ENCODE measurements around the gene HEPACAM2.

HEPACAM2 gene

GRCh38 chr7:93188870-93189634 is 37.2 kb downstream of the HEPACAM2 start:
- DNase-seq, result no peak
- peaks cover 20% of the 10 kb centered on the region for H3K27me3 ChIP-seq (replicated peaks)
- no peak overlapping the region for H3K27ac ChIP-seq
- no peak overlapping the region for H3K4me3 ChIP-seq (ENCODE audit: low read depth, low read length)
- TF ChIP-seq CTCF (IDR thresholded peaks at IDR 0.05; ENCODE audit: low read depth, low read length, missing control alignments), result no peak
- no peaks in the 10 kb centered on the region for H3K36me3 ChIP-seq (replicated peaks)
- in situ Hi-C loops (cut with HindIII; ENCODE audit: low pct_ligation_motif_present, low sequenced_read_pairs), result no loop called here

GRCh38 chr7:93185303-93186027 is 40.8 kb downstream of the HEPACAM2 start:
- in situ Hi-C loops (cut with HindIII; ENCODE audit: low pct_ligation_motif_present, low sequenced_read_pairs), result no loop called here
- H3K27me3 ChIP-seq (replicated peaks), result peaks cover 7% of the 10 kb centered on the region
- H3K4me3 ChIP-seq (ENCODE audit: low read depth, low read length), result no peak overlapping the region
- peak overlapping the region; percentile 28 for H3K27ac ChIP-seq
- no peak for TF ChIP-seq CTCF (IDR thresholded peaks at IDR 0.05; ENCODE audit: low read depth, low read length, missing control alignments)
- no peaks in the 10 kb centered on the region for H3K36me3 ChIP-seq (replicated peaks)
- DNase-seq, result peak; percentile 51

- Histone ChIP-seq H3K27ac (no peak overlapping the region), H3K4me3 (ENCODE audit: low read depth, low read length) (no peak overlapping the region), H3K36me3 (replicated peaks) (no peaks in the 10 kb centered on the region), H3K27me3 (replicated peaks) (peaks cover 5% of the 10 kb centered on the region)
- in situ Hi-C loops (cut with HindIII; ENCODE audit: low pct_ligation_motif_present, low sequenced_read_pairs), result no loop called here
- DNase-seq, result no peak
- TF ChIP-seq CTCF (IDR thresholded peaks at IDR 0.05; ENCODE audit: low read depth, low read length, missing control alignments), result no peak
Observed at GRCh38 chr7:93179173-93179572, 47.1 kb downstream of the HEPACAM2 start.

GRCh38 chr7:93178213-93178612 is 48.1 kb downstream of the HEPACAM2 start:
- Histone ChIP-seq H3K27ac (no peak overlapping the region), H3K27me3 (replicated peaks) (peaks cover 5% of the 10 kb centered on the region), H3K4me3 (ENCODE audit: low read depth, low read length) (no peak overlapping the region), H3K36me3 (replicated peaks) (no peaks in the 10 kb centered on the region)
- TF ChIP-seq CTCF (IDR thresholded peaks at IDR 0.05; ENCODE audit: low read depth, low read length, missing control alignments), result no peak
- in situ Hi-C loops (cut with HindIII; ENCODE audit: low pct_ligation_motif_present, low sequenced_read_pairs), result no loop called here
- DNase-seq, result no peak

GRCh38 chr7:93176992-93177580 is 49.2 kb downstream of the HEPACAM2 start:
- in situ Hi-C loops (cut with HindIII; ENCODE audit: low pct_ligation_motif_present, low sequenced_read_pairs), result no loop called here
- Histone ChIP-seq H3K4me3 (ENCODE audit: low read depth, low read length) (no peak overlapping the region), H3K36me3 (replicated peaks) (no peaks in the 10 kb centered on the region), H3K27me3 (replicated peaks) (peaks cover 5% of the 10 kb centered on the region), H3K27ac (no peak overlapping the region)
- no peak for DNase-seq
- TF ChIP-seq CTCF (IDR thresholded peaks at IDR 0.05; ENCODE audit: low read depth, low read length, missing control alignments), result no peak

Data from brain microvascular endothelial cell (primary cell).